Peyer's patch (tissue), 4 donors: ENCODE data around the gene SDS. TPM values are rescaled to one million over a fixed set of nuclear protein-coding genes. Genes with fewer than 3 reads are reported as not detected.

Experiments used
- DNase-seq, 3 donors: peaks; one replicate each; pipeline ENCODE4 v3.0.0-alpha.2; 2017 to 2019
- H3K27ac ChIP-seq, 4 donors: fragments of 200-600 bp; sonication (generic); one replicate each; pipeline ENCODE4 v1.5.1; 2016 to 2019
- H3K27me3 ChIP-seq, 2 donors: fragments of 200-600 bp; sonication (generic); one replicate each; pipeline ENCODE4 v1.5.1; 2019
- H3K36me3 ChIP-seq, 3 donors: fragments of 200-600 bp; sonication (generic); one replicate each; pipeline ENCODE4 v1.5.1; 2016 to 2019
- H3K4me1 ChIP-seq, 4 donors: fragments of 200-600 bp; sonication (generic); one replicate each; pipeline ENCODE4 v1.5.1; 2016 to 2019
- H3K4me3 ChIP-seq, 4 donors: fragments of 200-600 bp; sonication (generic); 1 replicate in 3 of 4; 2 replicates in 1 of 4; pipeline ENCODE4 v1.5.1; 2016 to 2019; ENCODE audit warnings: mild to moderate bottlenecking in 1 of 4
- H3K9me3 ChIP-seq, 4 donors: fragments of 200-600 bp; sonication (generic); one replicate each; pipeline ENCODE4 v1.5.1; 2016 to 2019; ENCODE audit warnings: mild to moderate bottlenecking in 1 of 4
- POLR2A ChIP-seq, 2 donors: fragments of 450-650 bp; IDR thresholded peaks; one replicate each; pipeline ENCODE4 v1.5.1; 2017; ENCODE audit warnings: antibody characterized with exemption in 2 of 2, mild to moderate bottlenecking in 2 of 2, moderate library complexity in 2 of 2
- total RNA-seq, 4 donors: library from RNA; depleted of rRNA; stranded (reverse); fragments of >200 nt; gene quantifications; one replicate each; pipeline ENCODE4 v1.1.0, GENCODE V29; 2016
- TF ChIP-seq, protein P1 (sequence below), 6 experiments: fragments of 450-650 bp in 4 of 6; fragments of 200-600 bp in 2 of 6; sonication (generic) in 1 of 6; IDR thresholded peaks; one replicate each; pipeline ENCODE4 v1.5.1; 2017 to 2019; ENCODE audit warnings: antibody characterized with exemption in 6 of 6, mild to moderate bottlenecking in 3 of 6, moderate library complexity in 1 of 6

Gene SDS
- total RNA-seq, 4 donors from 2014 or later, result not detected

DNA sequence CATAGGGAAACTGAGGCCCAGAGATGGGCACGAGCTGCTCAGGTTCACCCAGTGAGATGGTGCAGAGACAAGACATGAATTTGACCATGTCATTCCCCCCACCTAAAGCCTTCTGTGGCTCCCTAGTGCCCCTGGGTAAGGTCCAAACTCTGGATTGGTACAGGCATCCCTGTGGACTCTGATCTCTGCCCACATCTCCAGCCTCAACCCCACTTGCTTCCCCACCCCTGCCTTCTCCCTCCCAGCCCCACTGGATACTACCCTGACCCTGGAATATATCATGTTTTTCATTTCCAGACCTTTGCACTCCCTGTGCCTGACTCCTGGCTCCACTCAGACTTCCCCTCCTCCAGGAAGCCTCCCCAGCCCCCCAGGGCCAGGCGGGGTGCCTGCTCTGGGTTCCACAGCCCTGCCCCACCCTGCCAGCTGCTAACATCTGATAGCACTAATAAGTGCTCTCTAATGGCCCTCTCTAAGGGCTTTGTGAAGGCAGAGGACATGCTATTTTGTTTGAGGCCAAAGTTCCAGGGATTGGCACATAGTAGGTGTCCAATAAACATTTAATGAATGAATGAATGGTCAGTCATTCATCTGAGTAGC lies 17.4 kb upstream of the SDS start:
- H3K36me3 ChIP-seq, result no peaks in the 10 kb centered on the region
- no peak overlapping the region for H3K4me3 ChIP-seq
- H3K27me3 ChIP-seq, result no peaks in the 10 kb centered on the region
- DNase-seq, result no peak
- H3K27ac ChIP-seq, result no peak overlapping the region
- TF ChIP-seq, protein P1, sequence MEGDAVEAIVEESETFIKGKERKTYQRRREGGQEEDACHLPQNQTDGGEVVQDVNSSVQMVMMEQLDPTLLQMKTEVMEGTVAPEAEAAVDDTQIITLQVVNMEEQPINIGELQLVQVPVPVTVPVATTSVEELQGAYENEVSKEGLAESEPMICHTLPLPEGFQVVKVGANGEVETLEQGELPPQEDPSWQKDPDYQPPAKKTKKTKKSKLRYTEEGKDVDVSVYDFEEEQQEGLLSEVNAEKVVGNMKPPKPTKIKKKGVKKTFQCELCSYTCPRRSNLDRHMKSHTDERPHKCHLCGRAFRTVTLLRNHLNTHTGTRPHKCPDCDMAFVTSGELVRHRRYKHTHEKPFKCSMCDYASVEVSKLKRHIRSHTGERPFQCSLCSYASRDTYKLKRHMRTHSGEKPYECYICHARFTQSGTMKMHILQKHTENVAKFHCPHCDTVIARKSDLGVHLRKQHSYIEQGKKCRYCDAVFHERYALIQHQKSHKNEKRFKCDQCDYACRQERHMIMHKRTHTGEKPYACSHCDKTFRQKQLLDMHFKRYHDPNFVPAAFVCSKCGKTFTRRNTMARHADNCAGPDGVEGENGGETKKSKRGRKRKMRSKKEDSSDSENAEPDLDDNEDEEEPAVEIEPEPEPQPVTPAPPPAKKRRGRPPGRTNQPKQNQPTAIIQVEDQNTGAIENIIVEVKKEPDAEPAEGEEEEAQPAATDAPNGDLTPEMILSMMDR (IDR thresholded peaks at IDR 0.05), result no peak
- no peak for TF ChIP-seq POLR2A (IDR thresholded peaks at IDR 0.05)
- H3K4me1 ChIP-seq, result peaks cover 0 to 17% (median 2%) of the 10 kb centered on the region in 4 donors
- no peaks in the 10 kb centered on the region for H3K9me3 ChIP-seq

- H3K4me1 ChIP-seq, result peaks cover 0 to 17% (median 2%) of the 10 kb centered on the region in 4 donors
- no peaks in the 10 kb centered on the region for H3K9me3 ChIP-seq
- peak in 1 of 3 donors; percentile 54 for DNase-seq
- no peaks in the 10 kb centered on the region for H3K27me3 ChIP-seq
- H3K36me3 ChIP-seq, result no peaks in the 10 kb centered on the region
- TF ChIP-seq, protein P1 (IDR thresholded peaks at IDR 0.05), result no peak
- TF ChIP-seq POLR2A (IDR thresholded peaks at IDR 0.05), result no peak
- no peak overlapping the region for H3K4me3 ChIP-seq
- H3K27ac ChIP-seq, result no peak overlapping the region
These were observed 14.7 kb upstream of the SDS start for GRCh38 chr12:113418213-113418879.

DNA sequence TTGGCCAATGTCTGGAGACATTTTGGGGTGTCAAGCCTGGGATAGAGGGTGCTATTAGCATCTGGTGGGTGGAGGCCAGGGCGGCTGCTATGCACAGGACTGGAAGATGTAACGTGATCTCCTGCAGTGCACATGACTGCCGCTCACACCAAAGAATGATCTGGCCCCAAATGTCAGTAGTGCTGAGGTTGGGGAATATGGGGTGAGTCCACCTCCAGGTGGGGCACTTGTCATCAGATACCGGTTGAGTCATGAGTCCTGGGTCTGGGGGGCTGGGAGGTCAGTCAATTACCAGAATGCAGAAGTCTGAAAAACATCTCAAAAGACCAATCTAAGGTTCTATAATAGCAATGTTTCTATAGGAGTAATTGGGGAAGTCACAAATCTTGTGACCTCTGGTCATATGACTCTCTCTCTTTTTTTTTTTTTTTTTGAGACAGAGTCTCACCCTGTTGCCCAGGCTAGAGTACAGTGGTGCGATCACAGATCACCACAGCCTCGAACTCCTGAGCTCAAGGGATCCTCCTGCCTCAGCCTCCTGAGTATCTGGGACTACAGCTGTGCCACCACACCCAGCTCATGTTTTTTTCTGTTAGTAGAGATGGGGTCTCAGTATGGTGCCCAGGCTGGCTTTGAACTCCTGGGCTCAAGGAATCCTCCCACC lies 12.5 kb upstream of the SDS start:
- Histone ChIP-seq H3K27ac (peak overlapping the region in 2 of 4 donors; percentile 12 to 19), H3K4me3 (no peak overlapping the region), H3K9me3 (no peaks in the 10 kb centered on the region), H3K4me1 (peaks cover 0 to 4% (median 0%) of the 10 kb centered on the region in 4 donors), H3K27me3 (no peaks in the 10 kb centered on the region), H3K36me3 (no peaks in the 10 kb centered on the region)
- DNase-seq, result no peak
- TF ChIP-seq, protein P1 (IDR thresholded peaks at IDR 0.05), result no peak
- TF ChIP-seq POLR2A (IDR thresholded peaks at IDR 0.05), result no peak

- no peaks in the 10 kb centered on the region for H3K27me3 ChIP-seq
- H3K4me3 ChIP-seq, result no peak overlapping the region
- no peak for DNase-seq
- TF ChIP-seq, protein P1 (IDR thresholded peaks at IDR 0.05), result no peak
- no peak for TF ChIP-seq POLR2A (IDR thresholded peaks at IDR 0.05)
- H3K27ac ChIP-seq, result no peak overlapping the region
- no peaks in the 10 kb centered on the region for H3K9me3 ChIP-seq
- no peaks in the 10 kb centered on the region for H3K36me3 ChIP-seq
- no peaks in the 10 kb centered on the region for H3K4me1 ChIP-seq
These were observed 10.9 kb upstream of the SDS start for GRCh38 chr12:113414519-113415038.

DNA sequence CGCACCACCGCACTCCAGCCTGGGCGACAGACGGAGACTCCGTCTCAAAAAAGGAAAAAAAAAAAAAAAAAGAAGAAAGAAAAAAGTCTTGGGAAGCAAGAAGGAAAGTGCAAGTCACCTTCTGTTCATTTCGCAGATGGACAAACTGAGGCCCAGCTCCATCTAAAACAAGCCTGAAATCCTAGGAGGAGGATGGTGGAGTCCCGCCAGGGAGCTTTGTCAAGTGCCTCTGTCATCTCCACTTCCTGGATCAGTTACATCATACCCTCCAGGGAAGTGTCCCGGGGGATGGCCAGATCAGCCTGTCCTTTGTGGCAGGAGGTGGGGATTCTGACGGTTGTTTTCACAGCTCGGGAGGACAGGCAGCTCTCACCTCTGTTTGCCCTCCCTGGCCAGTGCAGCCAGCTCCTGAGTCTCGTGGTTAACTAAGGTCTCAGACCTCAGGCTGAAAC lies 9.8 kb upstream of the SDS start:
- no peaks in the 10 kb centered on the region for H3K36me3 ChIP-seq
- no peaks in the 10 kb centered on the region for H3K9me3 ChIP-seq
- H3K27me3 ChIP-seq, result no peaks in the 10 kb centered on the region
- TF ChIP-seq, protein P1 (IDR thresholded peaks at IDR 0.05), result no peak
- DNase-seq, result no peak
- H3K4me3 ChIP-seq, result no peak overlapping the region
- no peak overlapping the region for H3K27ac ChIP-seq
- H3K4me1 ChIP-seq, result no peaks in the 10 kb centered on the region
